HepG2 (cell line): ENCODE measurements around the gene SUPT4H1. TPM values are rescaled to one million over a fixed set of nuclear protein-coding genes. Genes with fewer than 3 reads are reported as not detected.

Experiments used
- ATAC-seq: fragments of 200-7000 bp; cut with Tn5 transposase; 3 replicates; pipeline ENCODE4 v1.9.1; 2020; ENCODE audit warnings: mild to moderate bottlenecking, moderate library complexity
- BruUV-seq: library from RNA; stranded (reverse); fragments of 400-500 nt; replicated peaks from 2 replicates; lab custom pipeline; 2021; lab: Mats Ljungman, UMichigan
- CTCF ChIA-PET: fragments of 300-600 bp; formaldehyde crosslinking; extraction: SDS; loops from one replicate; lab custom pipeline; 2021; ENCODE audit warnings: low total read pairs, inconsistent platforms, low intra/inter-chr PET ratio; lab: Yijun Ruan, JAX
- POLR2A ChIA-PET: fragments of 350-600 bp; sonication (Branson Sonifier 250); formaldehyde crosslinking; loops from one replicate; lab custom pipeline; 2020; ENCODE audit warnings: antibody characterized with exemption, inconsistent platforms; lab: Yijun Ruan, JAX
- DNase-seq: peaks from one replicate; pipeline ENCODE4 v3.0.0-alpha.2; 2015; ENCODE audit warnings: low spot score
- FAIRE-seq: peaks from 3 replicates; lab custom pipeline; 2011; peaks lifted over from hg19 to GRCh38; lab: Jason Lieb, UNC
- H2AFZ ChIP-seq: one replicate; pipeline ENCODE4 v1.6.1; 2011; ENCODE audit warnings: low read length, inconsistent platforms
- H3K27ac ChIP-seq: fragments of 300-600 bp; 3 replicates; pipeline ENCODE4 v1.8.0; 2011; ENCODE audit warnings: mixed run types, mild to moderate bottlenecking, mixed read lengths, low read length, inconsistent platforms; ENCODE audit not compliant: insufficient read depth; ENCODE audit errors: extremely low read length
- H3K27me3 ChIP-seq, 2 experiments: fragments of 200-600 bp in 1 of 2; 2 replicates in 1 of 2; 3 replicates in 1 of 2; pipeline versions ENCODE4 v1.6.0 to v1.8.0; 2011; ENCODE audit warnings: low read length in 2 of 2, mild to moderate bottlenecking in 2 of 2, moderate library complexity in 2 of 2, inconsistent platforms in 1 of 2; ENCODE audit not compliant: insufficient read depth in 2 of 2, control insufficient read depth in 1 of 2
- H3K36me3 ChIP-seq, 2 experiments: fragments of 200-600 bp in 1 of 2; replicated peaks in 1 of 2; 2 replicates in 1 of 2; 3 replicates in 1 of 2; pipeline versions ENCODE4 v1.5.1 to v1.8.0; 2011; ENCODE audit warnings: low read length in 2 of 2, inconsistent platforms in 1 of 2; ENCODE audit not compliant: insufficient read depth in 2 of 2, control insufficient read depth in 1 of 2
- H3K4me1 ChIP-seq: 2 replicates; pipeline ENCODE4 v1.5.1; 2012; ENCODE audit warnings: low read length, inconsistent platforms; ENCODE audit not compliant: insufficient read depth
- H3K4me2 ChIP-seq: 2 replicates; pipeline ENCODE4 v1.6.0; 2011; ENCODE audit warnings: low read depth, low read length, inconsistent platforms
- H3K4me3 ChIP-seq, 3 experiments: fragments of 200-600 bp in 1 of 3; sonication (generic), shearing (Covaris generic) in 1 of 3; replicated peaks in 1 of 3; 2 replicates each; pipeline ENCODE4 v1.5.1; 2011 to 2016; ENCODE audit warnings: low read length in 3 of 3, inconsistent platforms in 2 of 3, low read depth in 2 of 3, mild to moderate bottlenecking in 2 of 3, control low read depth in 1 of 3, mixed read lengths in 1 of 3; ENCODE audit not compliant: insufficient read depth in 1 of 3
- H3K79me2 ChIP-seq: one replicate; pipeline ENCODE4 v1.6.1; 2011; ENCODE audit warnings: low read length, inconsistent platforms; ENCODE audit not compliant: insufficient read depth
- H3K9ac ChIP-seq: 2 replicates; pipeline ENCODE4 v1.6.0; 2011; ENCODE audit warnings: mild to moderate bottlenecking, low read depth, low read length, inconsistent platforms; ENCODE audit not compliant: insufficient read depth
- H3K9me3 ChIP-seq: 2 replicates; pipeline ENCODE4 v1.5.1; 2012; ENCODE audit warnings: mild to moderate bottlenecking, low read length
- H4K20me1 ChIP-seq: 2 replicates; pipeline ENCODE4 v1.6.0; 2011; ENCODE audit warnings: inconsistent platforms, mild to moderate bottlenecking, low read length, moderate library complexity; ENCODE audit not compliant: insufficient read depth
- CBX1 ChIP-seq: IDR thresholded peaks from one replicate; pipeline ENCODE4 v1.6.1; 2016; ENCODE audit warnings: antibody characterized with exemption, low read depth
- DPF2 ChIP-seq: sonication (generic); formaldehyde crosslinking; IDR thresholded peaks from 2 replicates; pipeline ENCODE4 v1.4.0; 2020; ENCODE audit warnings: mild to moderate bottlenecking, low read depth, missing genetic modification reagents, borderline replicate concordance
- DR1 ChIP-seq: sonication (generic); formaldehyde crosslinking; IDR thresholded peaks from 2 replicates; pipeline ENCODE4 v1.8.0; 2021; ENCODE audit warnings: mild to moderate bottlenecking, missing genetic modification reagents, inconsistent platforms
- E2F2 ChIP-seq: sonication (generic); formaldehyde crosslinking; IDR thresholded peaks from 2 replicates; pipeline ENCODE4 v1.4.0; 2020; ENCODE audit warnings: missing genetic modification reagents, borderline replicate concordance
- FOXA3 ChIP-seq: IDR thresholded peaks from 2 replicates; pipeline ENCODE4 v1.6.1; 2016; ENCODE audit warnings: missing genetic modification reagents, missing compliant biosample characterization
- HMG20A ChIP-seq: IDR thresholded peaks from 2 replicates; pipeline ENCODE4 v1.6.1; 2016; ENCODE audit warnings: borderline replicate concordance
- HNRNPH1 ChIP-seq: fragments of 200-400 bp; formaldehyde crosslinking; optimal IDR thresholded peaks from 2 replicates; pipeline ENCODE3; 2017; ENCODE audit warnings: mild to moderate bottlenecking, low read depth, low read length
- MTF2 ChIP-seq: sonication (generic); formaldehyde crosslinking; IDR thresholded peaks from 2 replicates; pipeline ENCODE4 v1.5.0; 2020; ENCODE audit warnings: missing genetic modification reagents, borderline replicate concordance
- MXI1 ChIP-seq: IDR thresholded peaks from 3 replicates; pipeline ENCODE4 v1.6.1; 2012; ENCODE audit warnings: low read depth, low read length, inconsistent platforms, borderline replicate concordance
- NFKB2 ChIP-seq: sonication (generic); formaldehyde crosslinking; IDR thresholded peaks from 2 replicates; pipeline ENCODE4 v1.4.0; 2020; ENCODE audit warnings: missing genetic modification reagents, borderline replicate concordance
- PCBP1 ChIP-seq: fragments of 200-400 bp; formaldehyde crosslinking; IDR thresholded peaks from 2 replicates; pipeline ENCODE4 v1.6.1; 2017; ENCODE audit warnings: mild to moderate bottlenecking, low read depth, low read length, borderline replicate concordance
- PPARG ChIP-seq: conservative IDR thresholded peaks from 2 replicates; pipeline ENCODE4 v1.6.1; 2016; ENCODE audit warnings: missing biosample characterization, missing genetic modification reagents
- RNF2 ChIP-seq: fragments of 450-650 bp; conservative IDR thresholded peaks from 2 replicates; pipeline ENCODE4 v1.6.1; 2016; ENCODE audit warnings: low read depth
- RXRA ChIP-seq: sonication (generic); formaldehyde crosslinking; IDR thresholded peaks from 2 replicates; pipeline ENCODE4 v1.5.1; 2020; ENCODE audit warnings: missing genetic modification reagents
- SOX6 ChIP-seq, 2 experiments: fragments of 450-650 bp in 1 of 2; sonication (generic) in 1 of 2; formaldehyde crosslinking in 1 of 2; IDR thresholded peaks; 2 replicates each; pipeline versions ENCODE4 v1.4.0 to v1.6.1; 2017 to 2020; ENCODE audit warnings: antibody characterized with exemption in 1 of 2, mild to moderate bottlenecking in 1 of 2, missing genetic modification reagents in 1 of 2
- WIZ ChIP-seq: sonication (generic); formaldehyde crosslinking; IDR thresholded peaks from 2 replicates; pipeline ENCODE4 v1.5.1; 2020; ENCODE audit warnings: mild to moderate bottlenecking, missing genetic modification reagents
- ZNF556 ChIP-seq: sonication (generic); formaldehyde crosslinking; IDR thresholded peaks from 2 replicates; pipeline ENCODE4 v1.4.0; 2020; ENCODE audit warnings: mild to moderate bottlenecking, missing genetic modification reagents, borderline replicate concordance
- whole genome bisulfite sequencing: methylation state at CpG from one replicate; pipeline ENCODE4 v1.1.6; 2017; ENCODE audit warnings: low lambda C conversion rate; 5-methylcytosine and 5-hydroxymethylcytosine counted together
- in situ Hi-C: cut with HindIII; loops from 2 replicates; pipeline ENCODE4 v1.10.0; 2017; ENCODE audit warnings: low pct_unique_long_range_greater_than_20kb; ENCODE audit not compliant: extremely low pct_ligation_motif_present
- intact Hi-C: fragments of 100-400 bp; cut with micrococcal nuclease; formaldehyde crosslinking; loops from one replicate; pipeline ENCODE4 v1.10.0; 2022; ENCODE audit not compliant: unreplicated experiment
- polyA plus RNA-seq, 8 experiments: library from polyadenylated mRNA; depleted of rRNA in 3 of 8; stranded (reverse) in 7 of 8; unstranded in 1 of 8; fragments of >200 nt; fragmentation: Illumina TruSeq in 4 of 8; extraction: Trizol in 4 of 8; gene quantifications; 2 replicates each; pipeline versions ENCODE4 v1.2.1 to v1.2.3, GENCODE V29; 2011 to 2016; ENCODE audit warnings: low read depth in 4 of 8, missing spikeins in 1 of 8, mixed read lengths in 1 of 8; ENCODE audit not compliant: insufficient read depth in 1 of 8
- total RNA-seq, 5 experiments: library from RNA; depleted of rRNA; stranded (reverse); fragments of >200 nt; fragmentation: Illumina TruSeq; extraction: Trizol; gene quantifications; 2 replicates each; pipeline ENCODE4 v1.2.3, GENCODE V29; 2016; ENCODE audit warnings: low read depth in 1 of 5
- TF ChIP-seq, protein P1 (sequence below): sonication (generic); formaldehyde crosslinking; IDR thresholded peaks from 2 replicates; pipeline ENCODE4 v1.4.0; 2020; ENCODE audit warnings: mild to moderate bottlenecking, missing genetic modification reagents
- TF ChIP-seq, protein P2 (sequence below): IDR thresholded peaks from 2 replicates; pipeline ENCODE4 v1.6.1; 2018; ENCODE audit warnings: missing genetic modification reagents

SUPT4H1 gene
- total and polyA plus RNA-seq, 2 of the 13 experiments (the other 11 are each of a cell fraction or from before 2014, with no cell fraction given): 155 to 244 TPM

- TF ChIP-seq, protein P1, sequence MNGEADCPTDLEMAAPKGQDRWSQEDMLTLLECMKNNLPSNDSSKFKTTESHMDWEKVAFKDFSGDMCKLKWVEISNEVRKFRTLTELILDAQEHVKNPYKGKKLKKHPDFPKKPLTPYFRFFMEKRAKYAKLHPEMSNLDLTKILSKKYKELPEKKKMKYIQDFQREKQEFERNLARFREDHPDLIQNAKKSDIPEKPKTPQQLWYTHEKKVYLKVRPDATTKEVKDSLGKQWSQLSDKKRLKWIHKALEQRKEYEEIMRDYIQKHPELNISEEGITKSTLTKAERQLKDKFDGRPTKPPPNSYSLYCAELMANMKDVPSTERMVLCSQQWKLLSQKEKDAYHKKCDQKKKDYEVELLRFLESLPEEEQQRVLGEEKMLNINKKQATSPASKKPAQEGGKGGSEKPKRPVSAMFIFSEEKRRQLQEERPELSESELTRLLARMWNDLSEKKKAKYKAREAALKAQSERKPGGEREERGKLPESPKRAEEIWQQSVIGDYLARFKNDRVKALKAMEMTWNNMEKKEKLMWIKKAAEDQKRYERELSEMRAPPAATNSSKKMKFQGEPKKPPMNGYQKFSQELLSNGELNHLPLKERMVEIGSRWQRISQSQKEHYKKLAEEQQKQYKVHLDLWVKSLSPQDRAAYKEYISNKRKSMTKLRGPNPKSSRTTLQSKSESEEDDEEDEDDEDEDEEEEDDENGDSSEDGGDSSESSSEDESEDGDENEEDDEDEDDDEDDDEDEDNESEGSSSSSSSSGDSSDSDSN (CRISPR knock-in tag): no peak
- TF ChIP-seq, protein P2, sequence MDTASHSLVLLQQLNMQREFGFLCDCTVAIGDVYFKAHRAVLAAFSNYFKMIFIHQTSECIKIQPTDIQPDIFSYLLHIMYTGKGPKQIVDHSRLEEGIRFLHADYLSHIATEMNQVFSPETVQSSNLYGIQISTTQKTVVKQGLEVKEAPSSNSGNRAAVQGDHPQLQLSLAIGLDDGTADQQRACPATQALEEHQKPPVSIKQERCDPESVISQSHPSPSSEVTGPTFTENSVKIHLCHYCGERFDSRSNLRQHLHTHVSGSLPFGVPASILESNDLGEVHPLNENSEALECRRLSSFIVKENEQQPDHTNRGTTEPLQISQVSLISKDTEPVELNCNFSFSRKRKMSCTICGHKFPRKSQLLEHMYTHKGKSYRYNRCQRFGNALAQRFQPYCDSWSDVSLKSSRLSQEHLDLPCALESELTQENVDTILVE (CRISPR knock-in tag): no peak
- no peak for TF ChIP-seq RNF2
- no peak for TF ChIP-seq RXRA (CRISPR knock-in tag)
- no peak for TF ChIP-seq MTF2
- no peak for TF ChIP-seq DPF2 (CRISPR knock-in tag)
- no peak for TF ChIP-seq MXI1
- no peak for TF ChIP-seq CBX1
- no peak for TF ChIP-seq DR1
- TF ChIP-seq PPARG (CRISPR knock-in tag): no peak
Measured at GRCh38 chr17:58382872-58383242, 30.9 kb upstream of the SUPT4H1 start (continued).

GRCh38 chr17:58382108-58382871 lies 30.3 kb upstream of the SUPT4H1 start:
- ATAC-seq (peak; percentile 32), DNase-seq (peak; percentile 60), FAIRE-seq (no peak)
- H3K9ac ChIP-seq: peak overlapping the region; percentile 72
- ChIA-PET POLR2A (interaction anchor here (0.8 to 9.7 kb wide), 13 partner anchors 8 to 249 kb away, joined by 3 to 458 read pairs (median 18); partner anchors contain the start of genes RNF43 and SUPT4H1), CTCF (no interaction called here)
- peaks cover 100% of the 10 kb centered on the region for H3K4me1 ChIP-seq
- H3K27me3 ChIP-seq: no peaks in the 10 kb centered on the region
- intact Hi-C loops: no loop called here
- peaks cover 10 to 16% of the 10 kb centered on the region in 2 experiments for H3K36me3 ChIP-seq
- in situ Hi-C loops: no loop called here
- H3K4me2 ChIP-seq: peak overlapping the region; percentile 77
- H3K4me3 ChIP-seq: peak overlapping the region in 1 of 3 experiments; percentile 5; a peak in 1 of 6 replicates
- peak overlapping the region; percentile 93 for H3K27ac ChIP-seq
- BruUV-seq: no TSS peak
- no peaks in the 10 kb centered on the region for H3K9me3 ChIP-seq
- H3K79me2 ChIP-seq: peaks cover 97% of the 10 kb centered on the region
- no peaks in the 10 kb centered on the region for H4K20me1 ChIP-seq
- no peak overlapping the region for H2AFZ ChIP-seq
- 37% methylated on average over 4 of the region's 4 CpGs for WGBS
- no peak for TF ChIP-seq ZNF556
- 0 out of 2 replicates have a peak, but pooled peaks have one; percentile 23 for TF ChIP-seq E2F2
- TF ChIP-seq PCBP1: no peak
- peak; percentile 42 for TF ChIP-seq FOXA3 (CRISPR knock-in tag)
- TF ChIP-seq WIZ (CRISPR knock-in tag): no peak
- no peak for TF ChIP-seq NFKB2 (CRISPR knock-in tag)
- no peak for TF ChIP-seq HNRNPH1
- peak; percentile 61; the same call in 1 of the 2 replicates for TF ChIP-seq HMG20A (CRISPR knock-in tag)
- TF ChIP-seq SOX6 (IDR thresholded peaks at IDR 0.05): no peak
- peak; percentile 42 for TF ChIP-seq SOX6 (CRISPR knock-in tag; IDR thresholded peaks at IDR 0.05)
- no peak for TF ChIP-seq DR1
